HL-60/S4 (cell line): Measurements from ENCODE around the gene KCTD17.

Source experiments
- in situ Hi-C: fragments of 300-500 bp; cut with MboI; formaldehyde crosslinking; loops from 2 replicates; pipeline ENCODE4 v1.14.3; 2022; ENCODE audit warnings: low sequenced_read_pairs

The KCTD17 gene

GRCh38 chr22:37072673-37073072 is 21.1 kb downstream of the KCTD17 start:
- in situ Hi-C loops = no loop called here

DNA sequence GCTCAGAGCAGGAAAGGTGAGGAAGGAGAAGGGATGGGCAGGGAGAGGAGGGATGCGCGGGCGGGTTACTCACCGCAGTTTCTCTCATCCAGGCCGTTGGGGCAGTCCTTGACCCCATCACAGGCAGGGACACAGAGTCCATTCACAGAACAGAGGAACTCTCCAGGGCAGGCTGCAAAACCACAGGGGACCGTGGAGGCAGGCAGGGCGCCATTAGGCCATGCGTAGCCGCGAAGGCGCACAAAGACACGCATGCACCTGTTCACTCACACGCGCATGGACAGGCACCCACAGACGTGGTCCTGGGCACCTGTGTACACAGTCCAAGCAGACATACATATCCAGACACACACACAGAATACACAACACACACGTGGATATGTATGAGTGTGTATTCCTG is 23.0 kb downstream of the KCTD17 start:
- in situ Hi-C loops = no loop called here

GRCh38 chr22:37075046-37075445 is 23.5 kb downstream of the KCTD17 start:
- in situ Hi-C loops = no loop called here

DNA sequence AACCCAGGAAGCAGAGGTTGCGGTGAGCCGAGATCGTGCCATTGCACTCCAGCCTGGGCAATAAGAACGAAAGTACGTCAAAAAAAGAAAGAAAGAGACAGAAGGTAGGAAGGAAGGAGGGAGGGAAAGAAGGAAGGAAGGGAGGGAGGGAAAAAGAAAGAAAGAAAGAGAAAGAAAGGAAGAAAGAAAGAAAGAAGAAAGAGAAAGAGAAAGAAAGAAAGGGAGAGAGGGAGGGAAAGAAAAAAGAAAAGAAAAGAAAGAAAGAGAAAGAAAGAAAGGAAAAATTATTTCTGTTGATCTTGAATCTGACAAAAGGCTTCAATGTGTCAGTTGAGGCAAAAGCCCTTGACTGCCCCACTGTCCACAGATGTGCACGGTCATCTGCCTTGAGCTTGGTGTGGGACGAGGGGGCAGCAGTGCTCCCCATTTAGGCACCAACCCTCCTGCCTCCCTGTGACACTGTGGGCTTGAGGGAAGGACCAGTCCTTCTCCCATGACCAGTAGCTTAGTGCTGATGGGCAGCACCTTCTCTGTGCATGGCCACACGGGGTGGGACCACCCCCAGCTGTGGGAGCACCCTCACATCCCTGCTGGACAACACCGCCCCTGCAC is 24.4 kb downstream of the KCTD17 start:
- in situ Hi-C loops = no loop called here

DNA sequence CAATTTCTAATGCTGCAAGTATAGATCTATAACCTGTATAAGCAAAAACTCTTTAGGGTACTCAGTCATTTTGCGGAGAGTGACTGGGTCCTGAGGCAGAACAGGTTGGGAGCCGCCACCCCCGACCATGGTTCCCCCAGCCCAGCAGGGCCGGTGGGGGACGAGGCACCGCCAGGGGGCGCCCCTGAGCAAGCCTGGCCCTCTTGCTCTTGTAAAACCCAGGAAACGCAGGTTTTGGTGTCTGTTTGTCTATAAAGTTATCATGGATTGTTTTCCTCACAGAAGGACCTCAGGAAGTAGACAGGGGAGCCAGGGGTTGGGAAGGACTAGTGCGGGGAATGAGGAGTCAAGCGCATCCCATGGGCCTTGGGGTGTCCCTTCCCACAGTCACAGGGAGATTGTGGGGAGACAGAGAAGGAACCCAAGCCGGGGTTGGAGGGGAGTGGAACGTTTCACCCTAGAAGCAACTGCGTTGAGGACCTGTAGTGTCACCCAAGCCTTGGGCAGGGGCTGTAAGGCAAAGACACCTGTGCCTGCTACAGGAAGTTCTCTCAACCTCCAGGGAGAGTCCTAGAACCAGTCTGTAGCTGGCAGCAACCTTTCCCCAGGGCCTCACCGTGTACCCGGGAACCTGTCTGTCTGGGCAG is 26.4 kb downstream of the KCTD17 start:
- in situ Hi-C loops = no loop called here

DNA sequence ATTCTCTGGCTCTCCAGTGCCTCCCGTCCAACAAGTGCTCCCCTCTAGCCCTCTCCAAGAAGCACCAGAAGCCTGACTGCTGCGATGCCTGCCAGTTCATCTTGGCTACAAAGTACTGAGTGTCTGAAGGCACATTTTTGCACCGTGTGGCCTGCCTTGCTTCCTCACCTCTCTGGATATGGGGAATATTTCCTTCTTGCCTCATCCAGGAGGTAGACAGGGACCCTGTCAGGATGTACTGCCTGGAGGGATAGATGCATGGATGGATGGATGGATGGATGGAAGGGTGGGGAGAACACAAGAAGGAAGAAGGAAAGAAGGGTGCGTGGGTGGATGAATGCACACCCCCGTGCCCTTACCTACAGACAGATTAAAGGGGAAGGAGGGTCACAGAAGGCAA is 27.6 kb downstream of the KCTD17 start:
- in situ Hi-C loops = no loop called here

GRCh38 chr22:37079668-37080171 is 28.2 kb downstream of the KCTD17 start:
- in situ Hi-C loops = no loop called here

- in situ Hi-C loops = no loop called here
These were observed 28.9 kb downstream of the KCTD17 start for GRCh38 chr22:37080438-37080837.

DNA sequence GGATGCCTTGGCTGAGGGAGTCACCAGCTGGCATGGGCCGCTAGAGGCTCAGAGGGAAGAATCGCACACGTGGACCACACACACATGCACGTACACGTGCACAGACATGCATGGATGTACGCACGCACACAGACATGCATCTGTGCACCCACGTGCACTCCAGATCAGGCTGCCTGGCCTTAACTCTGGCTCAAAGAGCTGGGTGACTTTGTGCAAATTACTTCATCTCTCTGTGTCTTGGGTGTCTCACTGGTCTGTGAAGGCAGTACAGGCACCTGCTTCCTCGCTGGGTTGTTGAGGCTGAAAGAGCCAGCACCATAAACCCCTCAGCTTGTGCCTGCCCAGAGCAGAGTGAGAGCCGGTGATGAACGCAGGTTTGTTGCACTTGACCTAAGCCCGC is 29.3 kb downstream of the KCTD17 start:
- in situ Hi-C loops = no loop called here

DNA sequence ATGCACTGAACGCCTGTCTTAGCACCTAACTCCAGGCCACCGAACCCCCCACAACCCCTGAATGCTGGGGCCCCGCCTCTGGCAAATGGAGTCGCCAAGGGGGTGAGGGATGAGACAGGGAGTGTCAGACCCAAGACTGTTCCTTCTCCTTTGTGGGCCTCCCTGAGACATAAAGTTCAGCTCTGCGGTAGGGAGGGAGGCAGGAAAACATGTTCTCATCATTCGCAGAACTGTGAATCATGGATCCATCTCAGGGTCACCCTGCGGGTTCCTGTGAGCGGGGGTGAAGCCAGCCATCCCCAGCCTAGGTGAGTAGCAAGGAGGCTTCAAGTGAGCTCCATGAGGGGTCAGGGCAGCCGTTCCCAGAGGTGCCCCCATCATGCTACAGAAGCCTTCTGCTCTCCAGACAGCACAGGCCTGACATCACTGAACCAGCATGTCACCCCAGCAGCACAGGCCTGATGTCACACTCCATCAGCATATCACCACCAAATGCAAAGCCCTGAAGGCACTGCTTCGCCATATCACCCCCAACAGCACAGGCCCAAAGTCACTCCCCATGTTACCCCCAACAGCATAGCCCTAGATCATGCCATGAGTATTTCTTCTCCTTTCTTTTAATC is 30.8 kb downstream of the KCTD17 start:
- in situ Hi-C loops = no loop called here

DNA sequence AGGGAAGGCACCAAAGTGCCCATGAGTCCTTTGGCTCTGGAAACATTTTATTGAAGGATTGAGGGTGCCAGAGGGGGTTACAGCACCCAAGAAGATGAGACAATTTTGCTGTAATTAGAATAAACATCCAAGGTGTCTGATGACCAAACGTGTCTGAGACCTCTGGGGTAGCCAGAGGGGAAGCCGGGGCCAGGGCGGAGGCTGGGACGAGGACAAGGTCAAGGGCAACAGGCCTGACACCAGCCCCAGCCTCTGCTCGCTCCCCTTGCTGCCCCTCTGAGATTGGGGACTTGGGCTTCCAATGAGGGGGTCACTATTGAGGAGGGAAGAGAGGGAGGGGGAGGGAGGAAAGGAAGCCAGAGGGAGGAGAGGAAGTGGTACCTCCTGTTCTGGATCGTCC is 32.4 kb downstream of the KCTD17 start:
- in situ Hi-C loops = no loop called here

DNA sequence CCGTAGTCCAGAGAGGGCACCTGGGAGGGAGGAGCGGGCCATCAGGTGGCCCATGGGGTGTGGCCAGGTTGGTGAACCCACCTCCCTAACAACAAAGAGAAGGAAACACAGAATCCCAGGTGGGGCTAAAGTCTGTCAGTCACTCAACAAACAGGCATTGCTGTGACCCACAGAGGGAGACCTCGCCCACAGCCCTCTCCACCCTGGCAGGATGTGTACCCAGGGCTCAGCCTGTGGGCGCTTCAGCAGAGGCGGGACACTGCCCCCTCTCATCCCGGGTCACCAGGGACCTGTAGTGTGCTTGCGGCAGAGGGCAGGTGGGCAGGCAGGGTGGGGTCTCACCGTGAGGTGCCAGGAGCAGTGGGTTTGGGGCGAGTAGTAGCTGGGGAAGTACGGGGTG is 32.8 kb downstream of the KCTD17 start:
- in situ Hi-C loops = no loop called here

GRCh38 chr22:37086184-37086583 is 34.6 kb downstream of the KCTD17 start:
- in situ Hi-C loops = no loop called here

- in situ Hi-C loops = no loop called here
These were observed 36.6 kb downstream of the KCTD17 start for GRCh38 chr22:37088108-37088605.

DNA sequence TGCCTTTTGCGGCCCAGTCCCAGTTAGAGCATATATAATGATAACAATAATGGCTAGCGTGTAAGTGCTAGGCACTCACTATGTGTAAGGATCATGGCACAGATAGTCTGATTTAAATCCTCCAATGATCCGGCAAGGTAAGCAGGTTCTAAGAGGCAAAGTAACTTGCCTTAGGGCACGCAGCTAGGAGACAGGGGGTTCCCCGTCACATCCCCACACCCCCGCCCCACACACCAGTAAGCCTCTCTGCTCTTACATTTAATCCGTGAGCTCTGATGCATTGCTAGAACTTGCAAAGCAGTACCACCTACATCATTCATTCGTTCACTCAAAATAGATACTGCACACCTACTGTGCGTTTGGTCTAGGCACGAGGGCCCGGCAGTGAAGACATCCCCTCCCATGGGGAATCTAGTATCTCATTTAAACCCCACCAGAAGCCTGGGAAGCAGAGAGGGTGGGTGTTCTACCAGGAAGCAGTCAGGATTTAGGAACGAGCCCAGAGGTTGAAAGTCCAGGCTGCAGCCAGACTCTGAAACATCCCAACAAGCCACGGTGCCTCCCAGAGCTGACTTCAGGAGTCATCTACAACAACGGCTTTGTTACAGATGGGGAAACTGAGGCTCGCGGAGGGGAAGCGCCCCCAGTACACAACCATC is 37.3 kb downstream of the KCTD17 start:
- in situ Hi-C loops = no loop called here

DNA sequence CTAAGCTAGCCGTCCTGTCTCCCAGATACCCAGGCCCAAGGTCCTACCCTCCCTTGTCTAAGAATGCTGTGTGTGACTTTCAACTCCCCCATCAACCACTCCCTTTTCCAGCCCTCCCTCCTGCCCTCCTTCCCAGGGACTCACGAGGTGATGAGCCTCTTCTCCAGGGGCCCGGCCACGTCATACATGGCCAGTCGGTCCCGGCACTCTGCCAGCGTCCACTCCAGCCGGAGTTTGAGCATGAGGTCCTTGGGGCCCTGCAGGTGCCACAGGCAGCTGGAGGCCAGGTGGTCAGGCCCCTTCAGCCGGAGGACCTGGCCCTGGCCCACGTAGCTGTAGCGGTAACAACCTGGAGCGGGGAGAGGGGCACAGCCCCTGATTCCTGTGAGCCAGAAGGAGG is 37.9 kb downstream of the KCTD17 start:
- in situ Hi-C loops = no loop called here

- in situ Hi-C loops = no loop called here
These were observed 39.6 kb downstream of the KCTD17 start for GRCh38 chr22:37090920-37091695.

GRCh38 chr22:37091994-37092393 is 40.5 kb downstream of the KCTD17 start:
- in situ Hi-C loops = no loop called here

GRCh38 chr22:37092997-37093396 is 41.5 kb downstream of the KCTD17 start:
- in situ Hi-C loops = no loop called here

- in situ Hi-C loops = no loop called here
These were observed 42.7 kb downstream of the KCTD17 start for GRCh38 chr22:37094239-37094638.

- in situ Hi-C loops = no loop called here
These were observed 43.6 kb downstream of the KCTD17 start for GRCh38 chr22:37095113-37095512.
